SK-N-SH (cell line): ENCODE data around the gene LEPROT. TPM values are rescaled to one million over a fixed set of nuclear protein-coding genes. Genes with fewer than 3 reads are reported as not detected.

Experiments
- CTCF ChIA-PET: fragments of 300-600, 350-600 bp; formaldehyde crosslinking; extraction: SDS; loops from one replicate; lab custom pipeline; 2021; lab: Yijun Ruan, JAX
- POLR2A ChIA-PET: fragments of 350-600 bp; sonication (Branson Sonifier 250); formaldehyde crosslinking; extraction: SDS; loops from one replicate; lab custom pipeline; 2020; ENCODE audit warnings: antibody characterized with exemption, inconsistent platforms; lab: Yijun Ruan, JAX
- DNase-seq: peaks from one replicate; pipeline ENCODE4 v3.0.0; 2012
- H2AFZ ChIP-seq: fragments of 200-600 bp; sonication (generic); 2 replicates; pipeline ENCODE4 v1.8.1; 2016; ENCODE audit warnings: antibody characterized with exemption, mild to moderate bottlenecking, low read depth
- H3F3A ChIP-seq: fragments of 200-600 bp; sonication (generic); replicated peaks from 2 replicates; pipeline ENCODE3; 2016; ENCODE audit warnings: antibody characterized with exemption, mild to moderate bottlenecking; ENCODE audit not compliant: insufficient read depth
- H3K27ac ChIP-seq, 2 experiments: fragments of 200-500 bp in 1 of 2; fragments of 200-600 bp in 1 of 2; sonication (Bioruptor generic) in 1 of 2; sonication (generic), shearing (Covaris generic) in 1 of 2; 2 replicates each; pipeline versions ENCODE4 v1.5.1 to v1.6.1; 2014 to 2016; ENCODE audit warnings: low read depth in 2 of 2, inconsistent platforms in 1 of 2, low read length in 1 of 2, mild to moderate bottlenecking in 1 of 2, mixed read lengths in 1 of 2
- H3K27me3 ChIP-seq: fragments of 200-600 bp; sonication (generic), shearing (Covaris generic); 2 replicates; pipeline ENCODE4 v1.6.1; 2016; ENCODE audit warnings: mixed run types; ENCODE audit not compliant: insufficient read depth
- H3K36me3 ChIP-seq, 2 experiments: fragments of 200-500 bp in 1 of 2; fragments of 200-600 bp in 1 of 2; sonication (Bioruptor generic) in 1 of 2; sonication (generic) in 1 of 2; replicated peaks in 1 of 2; 2 replicates each; pipeline versions ENCODE3 to v1.5.1; 2014 to 2016; ENCODE audit warnings: low read length in 1 of 2, mild to moderate bottlenecking in 1 of 2; ENCODE audit not compliant: insufficient read depth in 2 of 2, control insufficient read depth in 1 of 2
- H3K4me1 ChIP-seq, 2 experiments: fragments of 200-500 bp in 1 of 2; fragments of 200-600 bp in 1 of 2; sonication (Bioruptor generic) in 1 of 2; sonication (generic), shearing (Covaris generic) in 1 of 2; 2 replicates each; pipeline versions ENCODE4 v1.5.1 to v1.6.1; 2014 to 2016; ENCODE audit warnings: low read depth in 1 of 2, low read length in 1 of 2, mixed run types in 1 of 2; ENCODE audit not compliant: insufficient read depth in 2 of 2, control insufficient read depth in 1 of 2
- H3K4me2 ChIP-seq: fragments of 200-600 bp; sonication (generic), shearing (Covaris generic); 2 replicates; pipeline ENCODE4 v1.6.1; 2017; ENCODE audit warnings: mixed run types
- H3K4me3 ChIP-seq, 2 experiments: fragments of 200-500 bp in 1 of 2; fragments of 200-600 bp in 1 of 2; sonication (Bioruptor generic) in 1 of 2; sonication (generic), shearing (Covaris generic) in 1 of 2; 2 replicates each; pipeline versions ENCODE4 v1.5.1 to v1.8.1; 2014 to 2016; ENCODE audit warnings: low read depth in 2 of 2, inconsistent platforms in 1 of 2, low read length in 1 of 2, mild to moderate bottlenecking in 1 of 2, mixed read lengths in 1 of 2, moderate library complexity in 1 of 2
- H3K79me2 ChIP-seq: fragments of 200-600 bp; sonication (generic); 2 replicates; pipeline ENCODE4 v1.8.1; 2017; ENCODE audit warnings: mild to moderate bottlenecking; ENCODE audit not compliant: insufficient read depth
- H3K9ac ChIP-seq: fragments of 200-600 bp; sonication (generic); 2 replicates; pipeline ENCODE4 v1.6.1; 2017; ENCODE audit warnings: mixed run types
- H3K9me2 ChIP-seq: fragments of 200-600 bp; sonication (generic); 2 replicates; pipeline ENCODE4 v1.6.1; 2017; ENCODE audit warnings: mixed run types
- H3K9me3 ChIP-seq: fragments of 200-600 bp; sonication (generic); 2 replicates; pipeline ENCODE4 v1.6.1; 2017; ENCODE audit warnings: mixed run types, mild to moderate bottlenecking, moderate library complexity
- H4K20me1 ChIP-seq: fragments of 200-600 bp; sonication (generic); 2 replicates; pipeline ENCODE4 v1.6.1; 2017; ENCODE audit warnings: mild to moderate bottlenecking, mixed run types; ENCODE audit not compliant: insufficient read depth
- CTCF ChIP-seq: fragments of 200-600 bp; sonication (generic); IDR thresholded peaks from 2 replicates; pipeline ENCODE4 v1.6.1; 2017; ENCODE audit warnings: antibody characterized with exemption, mild to moderate bottlenecking, moderate library complexity
- EP300 ChIP-seq, 2 experiments: IDR thresholded peaks; 2 replicates each; pipeline versions ENCODE4 v1.4.0 to v1.6.1; 2012; ENCODE audit warnings: borderline replicate concordance in 1 of 2, low read depth in 1 of 2, low read length in 1 of 2
- FOSL2 ChIP-seq: IDR thresholded peaks from 2 replicates; pipeline ENCODE4 v1.4.0; 2012; ENCODE audit warnings: low read depth, mild to moderate bottlenecking, moderate library complexity, borderline replicate concordance
- FOXJ3 ChIP-seq: sonication (generic); formaldehyde crosslinking; IDR thresholded peaks from 2 replicates; pipeline ENCODE4 v1.5.1; 2020; ENCODE audit warnings: mild to moderate bottlenecking, missing genetic modification reagents
- GABPA ChIP-seq: IDR thresholded peaks from 2 replicates; pipeline ENCODE4 v1.4.0; 2012; ENCODE audit warnings: low read depth, mild to moderate bottlenecking
- IRF3 ChIP-seq: fragments of 150-350 bp; IDR thresholded peaks from 2 replicates; pipeline ENCODE4 v1.6.1; 2016; ENCODE audit warnings: mild to moderate bottlenecking, low read depth, low read length
- NRF1 ChIP-seq: IDR thresholded peaks from 2 replicates; pipeline ENCODE4 v1.6.1; 2012; ENCODE audit warnings: low read depth, mild to moderate bottlenecking, low read length
- RAD21 ChIP-seq: IDR thresholded peaks from 2 replicates; pipeline ENCODE4 v1.6.1; 2012; ENCODE audit warnings: mild to moderate bottlenecking, low read length
- RCOR1 ChIP-seq: fragments of 150-350 bp; IDR thresholded peaks from 2 replicates; pipeline ENCODE4 v1.6.1; 2017; ENCODE audit warnings: antibody characterized with exemption, low read length
- RXRA ChIP-seq: IDR thresholded peaks from 2 replicates; pipeline ENCODE4 v1.4.0; 2012; ENCODE audit warnings: low read depth, mild to moderate bottlenecking, borderline replicate concordance
- USF2 ChIP-seq: fragments of 150-350 bp; IDR thresholded peaks from 2 replicates; pipeline ENCODE4 v1.6.1; 2017; ENCODE audit warnings: antibody characterized with exemption, low read length, low read depth, borderline replicate concordance
- ZBTB33 ChIP-seq: IDR thresholded peaks from 2 replicates; pipeline ENCODE4 v1.4.0; 2012; ENCODE audit warnings: low read depth, borderline replicate concordance
- WGBS: methylation state at CpG from one replicate; pipeline ENCODE4 v1.1.6; 2017; ENCODE audit warnings: low lambda C conversion rate; 5-methylcytosine and 5-hydroxymethylcytosine counted together
- polyA plus RNA-seq, 3 experiments: library from polyadenylated mRNA; depleted of rRNA; stranded (reverse); fragments of >200 nt; gene quantifications; 2 replicates each; pipeline ENCODE4 v1.2.3, GENCODE V29; 2012

Gene LEPROT
- polyA plus RNA-seq, 1 of the 3 experiments (the other 2 are of a cell fraction), result 38.9 TPM

GRCh38 chr1:65432918-65433317 lies 12.4 kb downstream of the LEPROT start:
- Histone ChIP-seq H3K4me1 (peaks cover 3 to 17% of the 10 kb centered on the region in 2 experiments), H2AFZ (no peak overlapping the region), H3K4me2 (no peak overlapping the region), H3K36me3 (peaks cover 42 to 56% of the 10 kb centered on the region in 2 experiments), H3K9ac (no peak overlapping the region), H3K27ac (no peak overlapping the region), H3K9me2 (no peaks in the 10 kb centered on the region), H3K79me2 (peaks cover 13% of the 10 kb centered on the region; the same call in 1 of the 2 replicates), H4K20me1 (peaks cover 10% of the 10 kb centered on the region; the same call in 1 of the 2 replicates), H3K9me3 (no peaks in the 10 kb centered on the region), H3K4me3 (no peak overlapping the region), H3K27me3 (no peaks in the 10 kb centered on the region), H3F3A (peaks cover 7% of the 10 kb centered on the region)
- DNase-seq, result no peak
- POLR2A ChIA-PET, result interaction anchor here (1.1 kb wide), 1 partner anchor 255 kb away, joined by 3 read pairs; no protein-coding TSS in a partner anchor
- CTCF ChIA-PET, result interaction anchor here (0.7 to 13.6 kb wide), 2 partner anchors 27 to 253 kb away, joined by 3 to 175 read pairs; no protein-coding TSS in a partner anchor
- 84% methylated on average over 8 of the region's 8 CpGs for WGBS
- TF ChIP-seq NRF1 (no peak), FOXJ3 (no peak), FOSL2 (no peak), RXRA (no peak), EP300 (IDR thresholded peaks at IDR 0.05; ENCODE audit: borderline replicate concordance in 1 of 2, low read depth in 1 of 2, low read length in 1 of 2) (no peak), GABPA (no peak), ZBTB33 (no peak), IRF3 (no peak), RCOR1 (no peak), CTCF (no peak)

DNA sequence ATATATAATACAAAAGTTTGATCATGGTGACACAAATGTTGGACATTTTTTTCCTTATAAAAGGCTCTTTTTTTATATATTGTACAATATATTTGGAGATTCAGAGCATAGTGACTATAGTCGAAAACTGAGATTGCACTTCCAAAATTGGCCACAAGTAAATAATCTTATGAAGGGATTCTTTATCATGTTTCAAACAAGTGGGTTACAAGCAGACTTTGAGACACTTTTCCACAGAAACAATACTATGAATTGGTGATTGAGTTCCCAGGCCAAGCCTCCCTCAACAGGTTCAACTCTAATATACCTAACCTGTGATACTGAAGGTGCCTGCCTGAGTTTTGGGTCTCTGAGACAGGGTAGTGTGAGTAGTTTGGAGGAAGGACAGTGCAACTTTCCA lies 13.8 kb downstream of the LEPROT start:
- no peak overlapping the region for H3K4me3 ChIP-seq
- H3F3A ChIP-seq, result peaks cover 7% of the 10 kb centered on the region
- H3K27ac ChIP-seq, result no peak overlapping the region
- H3K36me3 ChIP-seq, result peaks cover 42 to 48% of the 10 kb centered on the region in 2 experiments
- no peak for DNase-seq
- H3K9me3 ChIP-seq, result no peaks in the 10 kb centered on the region
- ChIA-PET POLR2A (no interaction called here), CTCF (interaction anchor here (1.0 to 13.6 kb wide), 2 partner anchors 26 to 251 kb away, joined by 3 to 175 read pairs; no protein-coding TSS in a partner anchor)
- peaks cover 9% of the 10 kb centered on the region; the same call in 1 of the 2 replicates for H3K79me2 ChIP-seq
- no peak overlapping the region for H2AFZ ChIP-seq
- H3K4me1 ChIP-seq, result peaks cover 3 to 15% of the 10 kb centered on the region in 2 experiments
- WGBS, result 97% methylated on average over 1 of the region's 1 CpG
- H3K9ac ChIP-seq, result no peak overlapping the region
- H3K4me2 ChIP-seq, result no peak overlapping the region
- H3K27me3 ChIP-seq, result no peaks in the 10 kb centered on the region
- no peaks in the 10 kb centered on the region for H3K9me2 ChIP-seq
- TF ChIP-seq USF2, result no peak
- no peak for TF ChIP-seq RAD21
- peak; percentile 30; the same call in 1 of the 2 replicates for TF ChIP-seq CTCF
- peaks cover 10% of the 10 kb centered on the region; the same call in 1 of the 2 replicates for H4K20me1 ChIP-seq
